Lung (tissue), 12 donors: ENCODE data around the gene IL13RA1. TPM values are rescaled to one million over a fixed set of nuclear protein-coding genes. Genes with fewer than 3 reads are reported as not detected.

Source experiments
- ATAC-seq: fragments of 200-7000 bp; cut with Tn5 transposase; one replicate; pipeline ENCODE4 v1.9.1; 2020; ENCODE audit warnings: moderate number of reproducible peaks; ENCODE audit not compliant: insufficient read depth, low FRiP score
- DNase-seq, 3 donors: peaks; one replicate each; pipeline ENCODE4 v3.0.0-alpha.2; 2013 to 2017
- H3K27ac ChIP-seq, 2 donors: one replicate each; pipeline ENCODE4 v1.5.1; 2013; ENCODE audit warnings: mild to moderate bottlenecking in 2 of 2, moderate library complexity in 2 of 2, control low read depth in 1 of 2, inconsistent platforms in 1 of 2, low read depth in 1 of 2, low read length in 1 of 2
- H3K27me3 ChIP-seq, 3 donors: one replicate each; pipeline ENCODE4 v1.5.1; 2013; ENCODE audit warnings: low read length in 2 of 3; ENCODE audit not compliant: control insufficient read depth in 3 of 3, insufficient read depth in 3 of 3
- H3K36me3 ChIP-seq, 4 donors: one replicate each; pipeline ENCODE4 v1.5.1; 2013; ENCODE audit warnings: low read length in 4 of 4, mild to moderate bottlenecking in 1 of 4, moderate library complexity in 1 of 4; ENCODE audit not compliant: control insufficient read depth in 4 of 4, insufficient read depth in 4 of 4
- H3K4me1 ChIP-seq, 5 donors: one replicate each; pipeline ENCODE4 v1.5.1; 2013; ENCODE audit warnings: low read length in 5 of 5, mild to moderate bottlenecking in 2 of 5, moderate library complexity in 1 of 5; ENCODE audit not compliant: control insufficient read depth in 5 of 5, insufficient read depth in 5 of 5
- H3K4me3 ChIP-seq: one replicate; pipeline ENCODE4 v1.5.1; 2013; ENCODE audit warnings: mild to moderate bottlenecking, control low read depth, moderate library complexity
- H3K9ac ChIP-seq, 2 donors: one replicate each; pipeline ENCODE4 v1.5.1; 2013; ENCODE audit warnings: low read length in 2 of 2, control low read depth in 1 of 2; ENCODE audit not compliant: insufficient read depth in 1 of 2
- H3K9me3 ChIP-seq, 4 donors: one replicate each; pipeline ENCODE4 v1.5.1; 2013; ENCODE audit warnings: low read length in 3 of 4, mild to moderate bottlenecking in 1 of 4, moderate library complexity in 1 of 4; ENCODE audit not compliant: control insufficient read depth in 4 of 4, insufficient read depth in 3 of 4
- WGBS, 2 donors: extraction: QIAGEN DNeasy Blood & Tissue Kit; methylation state at CpG; one replicate each; pipeline ENCODE4 v1.1.7; 2013; 5-methylcytosine and 5-hydroxymethylcytosine counted together
- polyA plus RNA-seq, 2 donors: library from polyadenylated mRNA; stranded (reverse); fragments of 200-250 nt; gene quantifications; one replicate each; pipeline ENCODE4 v1.2.1, GENCODE V29; 2013
- total RNA-seq, 2 donors: library from RNA; depleted of rRNA in 1 of 2; stranded (reverse); fragments of >200 nt in 1 of 2; gene quantifications; one replicate each; pipeline ENCODE4 v1.2.1, GENCODE V29; 2014 to 2021
- TF ChIP-seq, protein P1 (sequence below): IDR thresholded peaks from 2 replicates; pipeline ENCODE4 v1.5.1; 2012; ENCODE audit warnings: mild to moderate bottlenecking; ENCODE audit errors: control extremely low read depth, extremely low read depth
- donor health status: control.
- donor health status: control.
- donor health status: Bipolar disorder and iron deficiency.
- donor health status: healthy.
- donor health status: DM: yes; HTN: yes; CAD: no.

Gene IL13RA1
- total and polyA plus RNA-seq, 4 donors = 23.4 to 64.0 (median 59.0) TPM

DNA sequence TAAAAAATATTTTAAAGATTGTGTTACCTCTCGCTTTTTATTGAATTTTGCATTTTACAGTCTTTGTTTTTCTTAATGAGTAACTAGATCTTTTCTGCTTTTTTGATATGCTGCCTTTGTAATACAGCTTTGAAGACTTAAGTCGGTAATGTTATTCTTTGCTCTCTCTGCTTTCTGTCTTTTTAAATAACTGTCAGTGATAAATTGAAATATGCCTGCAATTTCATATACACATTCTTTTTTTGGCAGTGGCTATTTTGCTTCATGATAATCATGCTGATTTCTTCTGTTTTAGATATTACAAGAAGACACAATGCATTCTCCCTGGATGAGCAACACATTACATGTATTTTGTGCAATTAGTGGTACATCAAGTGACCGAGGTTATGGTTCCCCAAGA, 42.0 kb upstream of the IL13RA1 start:
- no peak for DNase-seq
- no peak for ATAC-seq
- Histone ChIP-seq H3K4me3 (no peak overlapping the region), H3K27ac (no peak overlapping the region), H3K27me3 (no peaks in the 10 kb centered on the region), H3K9ac (no peak overlapping the region), H3K36me3 (no peaks in the 10 kb centered on the region), H3K9me3 (no peaks in the 10 kb centered on the region), H3K4me1 (no peaks in the 10 kb centered on the region)
- WGBS, 2 donors = 77 to 83% methylated on average over 3 of the region's 3 CpGs
- TF ChIP-seq, protein P1, sequence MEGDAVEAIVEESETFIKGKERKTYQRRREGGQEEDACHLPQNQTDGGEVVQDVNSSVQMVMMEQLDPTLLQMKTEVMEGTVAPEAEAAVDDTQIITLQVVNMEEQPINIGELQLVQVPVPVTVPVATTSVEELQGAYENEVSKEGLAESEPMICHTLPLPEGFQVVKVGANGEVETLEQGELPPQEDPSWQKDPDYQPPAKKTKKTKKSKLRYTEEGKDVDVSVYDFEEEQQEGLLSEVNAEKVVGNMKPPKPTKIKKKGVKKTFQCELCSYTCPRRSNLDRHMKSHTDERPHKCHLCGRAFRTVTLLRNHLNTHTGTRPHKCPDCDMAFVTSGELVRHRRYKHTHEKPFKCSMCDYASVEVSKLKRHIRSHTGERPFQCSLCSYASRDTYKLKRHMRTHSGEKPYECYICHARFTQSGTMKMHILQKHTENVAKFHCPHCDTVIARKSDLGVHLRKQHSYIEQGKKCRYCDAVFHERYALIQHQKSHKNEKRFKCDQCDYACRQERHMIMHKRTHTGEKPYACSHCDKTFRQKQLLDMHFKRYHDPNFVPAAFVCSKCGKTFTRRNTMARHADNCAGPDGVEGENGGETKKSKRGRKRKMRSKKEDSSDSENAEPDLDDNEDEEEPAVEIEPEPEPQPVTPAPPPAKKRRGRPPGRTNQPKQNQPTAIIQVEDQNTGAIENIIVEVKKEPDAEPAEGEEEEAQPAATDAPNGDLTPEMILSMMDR = no peak

DNA sequence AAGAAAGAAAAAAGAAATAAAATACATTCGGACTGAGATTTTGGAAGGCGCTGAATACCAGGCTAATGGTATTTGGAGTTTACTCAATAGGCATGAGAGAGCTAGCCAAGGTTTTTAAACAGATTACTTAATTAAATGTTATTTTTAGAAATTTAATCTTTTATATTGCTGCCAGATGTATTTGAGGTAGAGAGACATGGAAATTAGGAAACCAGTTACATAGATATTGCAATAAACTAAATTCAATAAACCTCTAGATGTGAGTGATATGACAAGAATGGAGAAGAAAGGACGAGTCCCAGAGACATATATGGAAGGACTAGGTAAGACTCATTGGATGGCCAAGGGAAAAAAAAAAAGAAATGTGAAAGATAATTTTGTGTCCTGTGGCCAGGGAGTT, 38.5 kb upstream of the IL13RA1 start:
- no peak overlapping the region for H3K27ac ChIP-seq
- DNase-seq = no peak
- TF ChIP-seq, protein P1 = no peak
- no peaks in the 10 kb centered on the region for H3K9me3 ChIP-seq
- no peak overlapping the region for H3K4me3 ChIP-seq
- no peak for ATAC-seq
- no peaks in the 10 kb centered on the region for H3K36me3 ChIP-seq
- no peaks in the 10 kb centered on the region for H3K27me3 ChIP-seq
- no peak overlapping the region for H3K9ac ChIP-seq
- WGBS, 2 donors = 83 to 84% methylated on average over 3 of the region's 3 CpGs
- no peaks in the 10 kb centered on the region for H3K4me1 ChIP-seq

DNA sequence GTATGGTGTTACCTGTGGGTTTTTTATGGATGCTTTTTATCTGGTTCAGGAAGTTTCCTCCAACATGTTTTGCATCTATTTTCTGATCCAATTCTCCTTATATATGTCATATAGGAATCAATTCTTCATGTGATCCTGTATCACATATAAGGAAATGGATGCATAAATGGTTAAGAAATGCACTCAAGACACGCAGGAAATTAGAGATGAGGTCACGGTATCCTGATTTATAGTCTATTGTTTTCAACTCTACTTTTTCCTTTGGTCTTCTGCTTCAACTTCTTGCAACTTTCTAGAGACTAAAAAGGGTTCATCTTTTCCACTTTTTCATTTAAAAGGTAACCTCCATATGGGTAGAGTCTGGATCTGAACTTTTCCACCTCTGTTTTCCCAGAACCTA, 33.6 kb upstream of the IL13RA1 start:
- WGBS, 2 donors = 37 to 45% methylated on average over 2 of the region's 2 CpGs
- DNase-seq = no peak
- Histone ChIP-seq H3K27ac (no peak overlapping the region), H3K9ac (no peak overlapping the region), H3K36me3 (no peaks in the 10 kb centered on the region), H3K27me3 (no peaks in the 10 kb centered on the region), H3K4me3 (no peak overlapping the region), H3K4me1 (no peaks in the 10 kb centered on the region), H3K9me3 (no peaks in the 10 kb centered on the region)
- TF ChIP-seq, protein P1 = no peak
- ATAC-seq = no peak

DNA sequence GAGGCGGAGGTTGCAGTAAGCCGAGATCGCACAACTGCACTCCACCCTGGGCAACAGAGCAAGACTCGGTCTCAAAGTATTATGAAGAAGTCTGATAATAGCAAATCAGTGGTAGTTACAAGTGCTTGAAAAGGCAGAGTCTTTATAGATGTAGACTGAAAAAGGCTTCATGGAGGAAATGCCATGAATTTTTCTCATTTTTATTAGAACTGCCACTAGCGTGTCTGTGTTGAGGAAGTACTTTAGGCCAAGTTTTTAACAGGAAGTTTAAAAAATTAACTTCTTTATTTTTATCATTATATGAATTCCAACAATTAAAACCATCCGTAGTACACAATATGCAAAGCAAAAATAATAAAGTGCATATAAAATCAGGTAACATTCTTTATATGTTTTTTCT, 32.8 kb upstream of the IL13RA1 start:
- Histone ChIP-seq H3K4me3 (no peak overlapping the region), H3K27me3 (no peaks in the 10 kb centered on the region), H3K9me3 (no peaks in the 10 kb centered on the region), H3K36me3 (no peaks in the 10 kb centered on the region), H3K27ac (no peak overlapping the region), H3K4me1 (no peaks in the 10 kb centered on the region), H3K9ac (no peak overlapping the region)
- no peak for DNase-seq
- no peak for ATAC-seq
- TF ChIP-seq, protein P1 = no peak
- WGBS, 2 donors = 54 to 58% methylated on average over 6 of the region's 6 CpGs
